ENCODE results near the gene CNPY3.
"Not testable (repeated sequence)": the region's sequence is repeated elsewhere in the genome, so short reads cannot be mapped to it uniquely, and the experiment has no call there.

DNA sequence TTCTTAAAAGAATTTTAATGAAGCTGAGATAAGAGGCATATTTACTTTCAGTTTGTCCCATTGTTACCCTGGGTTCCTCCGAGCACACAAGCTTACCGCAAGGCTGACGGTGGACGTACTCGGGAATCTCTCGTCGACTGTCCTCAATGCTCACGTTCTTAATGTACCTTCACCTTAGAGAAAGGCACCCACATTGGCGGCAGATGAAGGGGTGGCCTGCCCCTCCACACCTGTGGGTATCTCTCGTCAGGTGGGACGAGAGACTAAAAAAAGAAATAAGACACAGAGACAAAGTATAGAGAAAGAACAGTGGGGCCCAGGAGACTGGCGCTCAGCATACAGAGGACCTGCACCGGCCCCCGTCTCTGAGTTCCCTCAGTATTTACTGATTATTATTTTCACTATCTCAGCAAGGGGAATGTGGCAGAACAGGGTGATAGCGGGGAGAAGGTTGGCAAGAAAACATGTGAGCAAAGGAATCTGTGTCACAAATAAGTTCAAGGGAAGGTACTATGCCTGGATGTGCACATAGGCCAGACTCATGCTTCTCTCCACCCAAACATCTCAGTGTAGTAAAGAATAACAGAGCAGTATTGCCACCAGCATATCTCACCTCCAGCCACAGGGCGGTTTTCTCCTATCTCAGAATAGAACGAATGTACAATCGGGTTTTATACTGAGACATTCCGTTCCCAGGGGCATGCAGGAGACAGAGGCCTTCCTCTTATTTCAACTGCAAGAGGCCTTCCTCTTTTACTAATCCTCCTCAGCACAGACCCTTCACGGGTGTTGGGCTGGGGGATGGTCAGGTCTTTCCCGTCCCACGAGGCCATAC is 26.6 kb upstream of the CNPY3 start:
- not testable (repeated sequence) for TF ChIP-seq CTCF (optimal IDR thresholded peaks at IDR 0.05 in 1 of 3, IDR thresholded peaks at IDR 0.05 in 1 of 3, conservative IDR thresholded peaks at IDR 0.05 in 1 of 3; ENCODE audit: extremely low read depth in 1 of 3, insufficient read depth in 2 of 3, low read length in 3 of 3); EZH2 (IDR thresholded peaks at IDR 0.05; ENCODE audit: low read length)

Data from keratinocyte (primary cell).